Measurements from ENCODE around the gene ROCK2. TPM values are rescaled to one million over a fixed set of nuclear protein-coding genes. Genes with fewer than 3 reads are reported as not detected.
A peak's percentile ranks its signal among the peaks of the same experiment; 100 is the strongest.

Gene ROCK2
- total RNA-seq, result 28.0 and 50.7 TPM in 2 replicates

GRCh38 chr2:11344342-11344955, at the start of gene ROCK2:
ROCK2 (minus strand) TSS chr2:11344636; CDS start chr2:11344136, 500 bp downstream.
- DNase-seq (ENCODE audit: low read depth), result peak; percentile 42

GRCh38 chr2:11393711-11394236, 49.3 kb upstream of the ROCK2 start:
- DNase-seq (ENCODE audit: low read depth), result no peak

- no peak for DNase-seq (ENCODE audit: low read depth)
Measured at GRCh38 chr2:11391942-11392266, 47.5 kb upstream of the ROCK2 start.

GRCh38 chr2:11390399-11390658, 45.9 kb upstream of the ROCK2 start:
- peak; percentile 39 for DNase-seq (ENCODE audit: low read depth)

- DNase-seq (ENCODE audit: low read depth), result peak; percentile 97
Measured at GRCh38 chr2:11389551-11390398, 45.3 kb upstream of the ROCK2 start.

GRCh38 chr2:11389052-11389420, 44.6 kb upstream of the ROCK2 start:
- DNase-seq (ENCODE audit: low read depth), result no peak

- no peak for DNase-seq (ENCODE audit: low read depth)
Measured at GRCh38 chr2:11388262-11389051, 44.0 kb upstream of the ROCK2 start.

- DNase-seq (ENCODE audit: low read depth), result no peak
Measured at GRCh38 chr2:11387843-11388242, 43.4 kb upstream of the ROCK2 start.

- no peak for DNase-seq (ENCODE audit: low read depth)
Measured at GRCh38 chr2:11387100-11387390, 42.6 kb upstream of the ROCK2 start.

GRCh38 chr2:11385847-11386246, 41.4 kb upstream of the ROCK2 start:
- no peak for DNase-seq (ENCODE audit: low read depth)

- DNase-seq (ENCODE audit: low read depth), result no peak
Measured at GRCh38 chr2:11385216-11385615, 40.8 kb upstream of the ROCK2 start.

- DNase-seq (ENCODE audit: low read depth), result no peak
Measured at GRCh38 chr2:11379558-11379957, 35.1 kb upstream of the ROCK2 start.

GRCh38 chr2:11377928-11378545, 33.6 kb upstream of the ROCK2 start:
- DNase-seq (ENCODE audit: low read depth), result no peak

GRCh38 chr2:11376071-11376470, 31.6 kb upstream of the ROCK2 start:
- no peak for DNase-seq (ENCODE audit: low read depth)

GRCh38 chr2:11375689-11376027, 31.2 kb upstream of the ROCK2 start:
- DNase-seq (ENCODE audit: low read depth), result no peak

GRCh38 chr2:11375025-11375688, 30.7 kb upstream of the ROCK2 start:
- DNase-seq (ENCODE audit: low read depth), result no peak

- no peak for DNase-seq (ENCODE audit: low read depth)
Measured at GRCh38 chr2:11373096-11373495, 28.7 kb upstream of the ROCK2 start.

- DNase-seq (ENCODE audit: low read depth), result no peak
Measured at GRCh38 chr2:11371092-11371937, 26.9 kb upstream of the ROCK2 start.

GRCh38 chr2:11370377-11371091, 26.1 kb upstream of the ROCK2 start:
- peak; percentile 74 for DNase-seq (ENCODE audit: low read depth)

- peak; percentile 29 for DNase-seq (ENCODE audit: low read depth)
Measured at GRCh38 chr2:11368059-11368572, 23.7 kb upstream of the ROCK2 start.

All from renal cortical epithelial cell (primary cell).